HepG2 (cell line): ENCODE results near the gene DNAJC21. TPM values are rescaled to one million over a fixed set of nuclear protein-coding genes. Genes with fewer than 3 reads are reported as not detected.

Source experiments
- ATAC-seq: fragments of 200-7000 bp; cut with Tn5 transposase; 3 replicates; pipeline ENCODE4 v1.9.1; 2020; ENCODE audit warnings: mild to moderate bottlenecking, moderate library complexity
- BruUV-seq: library from RNA; stranded (reverse); fragments of 400-500 nt; replicated peaks from 2 replicates; lab custom pipeline; 2021; lab: Mats Ljungman, UMichigan
- CTCF ChIA-PET: fragments of 300-600 bp; formaldehyde crosslinking; extraction: SDS; loops from one replicate; lab custom pipeline; 2021; ENCODE audit warnings: low total read pairs, inconsistent platforms, low intra/inter-chr PET ratio; lab: Yijun Ruan, JAX
- POLR2A ChIA-PET: fragments of 350-600 bp; sonication (Branson Sonifier 250); formaldehyde crosslinking; loops from one replicate; lab custom pipeline; 2020; ENCODE audit warnings: antibody characterized with exemption, inconsistent platforms; lab: Yijun Ruan, JAX
- DNase-seq: peaks from one replicate; pipeline ENCODE4 v3.0.0-alpha.2; 2015; ENCODE audit warnings: low spot score
- FAIRE-seq: peaks from 3 replicates; lab custom pipeline; 2011; peaks lifted over from hg19 to GRCh38; lab: Jason Lieb, UNC
- H2AFZ ChIP-seq: one replicate; pipeline ENCODE4 v1.6.1; 2011; ENCODE audit warnings: low read length, inconsistent platforms
- H3K27ac ChIP-seq: fragments of 300-600 bp; 3 replicates; pipeline ENCODE4 v1.8.0; 2011; ENCODE audit warnings: mixed run types, mild to moderate bottlenecking, mixed read lengths, low read length, inconsistent platforms; ENCODE audit not compliant: insufficient read depth; ENCODE audit errors: extremely low read length
- H3K27me3 ChIP-seq, 2 experiments: fragments of 200-600 bp in 1 of 2; 2 replicates in 1 of 2; 3 replicates in 1 of 2; pipeline versions ENCODE4 v1.6.0 to v1.8.0; 2011; ENCODE audit warnings: low read length in 2 of 2, mild to moderate bottlenecking in 2 of 2, moderate library complexity in 2 of 2, inconsistent platforms in 1 of 2; ENCODE audit not compliant: insufficient read depth in 2 of 2, control insufficient read depth in 1 of 2
- H3K36me3 ChIP-seq, 2 experiments: fragments of 200-600 bp in 1 of 2; replicated peaks in 1 of 2; 2 replicates in 1 of 2; 3 replicates in 1 of 2; pipeline versions ENCODE4 v1.5.1 to v1.8.0; 2011; ENCODE audit warnings: low read length in 2 of 2, inconsistent platforms in 1 of 2; ENCODE audit not compliant: insufficient read depth in 2 of 2, control insufficient read depth in 1 of 2
- H3K4me1 ChIP-seq: 2 replicates; pipeline ENCODE4 v1.5.1; 2012; ENCODE audit warnings: low read length, inconsistent platforms; ENCODE audit not compliant: insufficient read depth
- H3K4me2 ChIP-seq: 2 replicates; pipeline ENCODE4 v1.6.0; 2011; ENCODE audit warnings: low read depth, low read length, inconsistent platforms
- H3K4me3 ChIP-seq, 3 experiments: fragments of 200-600 bp in 1 of 3; sonication (generic), shearing (Covaris generic) in 1 of 3; replicated peaks in 1 of 3; 2 replicates each; pipeline ENCODE4 v1.5.1; 2011 to 2016; ENCODE audit warnings: low read length in 3 of 3, inconsistent platforms in 2 of 3, low read depth in 2 of 3, mild to moderate bottlenecking in 2 of 3, control low read depth in 1 of 3, mixed read lengths in 1 of 3; ENCODE audit not compliant: insufficient read depth in 1 of 3
- H3K79me2 ChIP-seq: one replicate; pipeline ENCODE4 v1.6.1; 2011; ENCODE audit warnings: low read length, inconsistent platforms; ENCODE audit not compliant: insufficient read depth
- H3K9ac ChIP-seq: 2 replicates; pipeline ENCODE4 v1.6.0; 2011; ENCODE audit warnings: mild to moderate bottlenecking, low read depth, low read length, inconsistent platforms; ENCODE audit not compliant: insufficient read depth
- H3K9me3 ChIP-seq: 2 replicates; pipeline ENCODE4 v1.5.1; 2012; ENCODE audit warnings: mild to moderate bottlenecking, low read length
- H4K20me1 ChIP-seq: 2 replicates; pipeline ENCODE4 v1.6.0; 2011; ENCODE audit warnings: inconsistent platforms, mild to moderate bottlenecking, low read length, moderate library complexity; ENCODE audit not compliant: insufficient read depth
- ATRX ChIP-seq: sonication (generic); formaldehyde crosslinking; IDR thresholded peaks from 2 replicates; pipeline ENCODE4 v1.4.0; 2020; ENCODE audit warnings: missing genetic modification reagents, borderline replicate concordance
- CCDC6 ChIP-seq: sonication (generic); formaldehyde crosslinking; IDR thresholded peaks from 2 replicates; pipeline ENCODE4 v1.8.1; 2022; ENCODE audit warnings: mild to moderate bottlenecking, missing genetic modification reagents, moderate library complexity
- CREM ChIP-seq, 2 experiments: sonication (generic) in 1 of 2; formaldehyde crosslinking in 1 of 2; IDR thresholded peaks; 2 replicates each; pipeline versions ENCODE4 v1.4.0 to v1.6.1; 2016 to 2020; ENCODE audit warnings: antibody characterized with exemption in 1 of 2, mild to moderate bottlenecking in 1 of 2, missing genetic modification reagents in 1 of 2
- NFAT5 ChIP-seq: sonication (generic); formaldehyde crosslinking; IDR thresholded peaks from 2 replicates; pipeline ENCODE4 v1.4.0; 2020; ENCODE audit warnings: missing genetic modification reagents
- RXRB ChIP-seq: IDR thresholded peaks from 2 replicates; pipeline ENCODE4 v1.6.1; 2016; ENCODE audit warnings: borderline replicate concordance, missing genetic modification reagents, missing compliant biosample characterization
- SALL2 ChIP-seq: sonication (generic); formaldehyde crosslinking; IDR thresholded peaks from 2 replicates; pipeline ENCODE4 v1.8.1; 2023; ENCODE audit warnings: mild to moderate bottlenecking, missing genetic modification reagents, inconsistent platforms
- ZNF660 ChIP-seq: sonication (generic); formaldehyde crosslinking; IDR thresholded peaks from 2 replicates; pipeline ENCODE4 v1.5.1; 2020; ENCODE audit warnings: mild to moderate bottlenecking, low read depth, missing genetic modification reagents, borderline replicate concordance
- WGBS: methylation state at CpG from one replicate; pipeline ENCODE4 v1.1.6; 2017; ENCODE audit warnings: low lambda C conversion rate; 5-methylcytosine and 5-hydroxymethylcytosine counted together
- in situ Hi-C: cut with HindIII; loops from 2 replicates; pipeline ENCODE4 v1.10.0; 2017; ENCODE audit warnings: low pct_unique_long_range_greater_than_20kb; ENCODE audit not compliant: extremely low pct_ligation_motif_present
- intact Hi-C: fragments of 100-400 bp; cut with micrococcal nuclease; formaldehyde crosslinking; loops from one replicate; pipeline ENCODE4 v1.10.0; 2022; ENCODE audit not compliant: unreplicated experiment
- polyA plus RNA-seq, 8 experiments: library from polyadenylated mRNA; depleted of rRNA in 3 of 8; stranded (reverse) in 7 of 8; unstranded in 1 of 8; fragments of >200 nt; fragmentation: Illumina TruSeq in 4 of 8; extraction: Trizol in 4 of 8; gene quantifications; 2 replicates each; pipeline versions ENCODE4 v1.2.1 to v1.2.3, GENCODE V29; 2011 to 2016; ENCODE audit warnings: low read depth in 4 of 8, missing spikeins in 1 of 8, mixed read lengths in 1 of 8; ENCODE audit not compliant: insufficient read depth in 1 of 8
- total RNA-seq, 5 experiments: library from RNA; depleted of rRNA; stranded (reverse); fragments of >200 nt; fragmentation: Illumina TruSeq; extraction: Trizol; gene quantifications; 2 replicates each; pipeline ENCODE4 v1.2.3, GENCODE V29; 2016; ENCODE audit warnings: low read depth in 1 of 5

Gene DNAJC21
- total and polyA plus RNA-seq, 2 of the 13 experiments (the other 11 are each of a cell fraction or from before 2014, with no cell fraction given), result 10.9 to 41.6 TPM

DNA sequence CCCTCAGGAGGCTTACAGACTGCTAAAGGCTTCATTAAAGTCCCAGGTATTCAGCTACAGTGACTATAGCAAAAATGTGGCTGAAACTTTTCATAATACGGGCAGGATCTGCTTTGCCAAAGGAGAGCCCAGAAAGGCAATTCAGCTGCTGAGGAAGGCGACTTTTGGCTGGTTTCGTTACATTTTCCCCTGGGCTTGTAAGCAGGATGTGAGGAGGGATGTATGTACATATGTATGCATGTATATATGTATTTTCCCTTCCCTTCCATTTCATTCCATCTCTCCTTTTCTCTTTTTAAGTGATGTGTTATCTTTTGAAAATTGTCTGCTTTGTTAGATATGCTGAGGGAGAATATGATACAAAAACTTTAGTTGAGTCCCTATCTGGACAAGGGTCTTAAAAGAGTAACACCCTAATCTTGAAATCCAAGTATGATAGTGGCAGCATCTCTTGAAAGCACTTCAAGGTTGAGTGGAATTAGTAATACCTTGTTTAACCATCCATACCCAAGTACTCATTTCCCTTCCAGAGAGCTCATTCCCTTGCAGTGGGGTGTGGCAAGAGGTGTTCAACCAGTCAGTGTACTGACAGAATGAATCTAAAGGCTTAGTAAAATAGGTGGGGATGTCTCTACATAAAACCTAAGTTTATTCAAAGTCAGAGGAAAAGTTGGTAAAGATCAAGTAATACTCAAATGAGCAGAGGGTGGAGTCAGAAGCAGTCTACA is 42.8 kb upstream of the DNAJC21 start:
- ATAC-seq (no peak), DNase-seq (no peak)
- Histone ChIP-seq H3K4me1 (peaks cover 39% of the 10 kb centered on the region), H3K9ac (no peak overlapping the region), H3K4me3 (no peak overlapping the region), H3K9me3 (no peaks in the 10 kb centered on the region), H3K27ac (no peak overlapping the region), H3K79me2 (no peaks in the 10 kb centered on the region)
- no TSS peak for BruUV-seq
- ChIA-PET POLR2A (no interaction called here), CTCF (no interaction called here)
- in situ Hi-C loops (no loop called here), intact Hi-C loops (no loop called here)
- 97% methylated on average over 3 of the region's 3 CpGs for WGBS
- TF ChIP-seq ATRX (CRISPR knock-in tag), result no peak
- TF ChIP-seq CCDC6 (CRISPR knock-in tag), result no peak
- TF ChIP-seq SALL2 (CRISPR knock-in tag), result no peak
- no peak for TF ChIP-seq ZNF660 (CRISPR knock-in tag)
- TF ChIP-seq, all 625 proteins: peak for 0
- H3K36me3 ChIP-seq, result no peaks in the 10 kb centered on the region
- no peaks in the 10 kb centered on the region for H3K27me3 ChIP-seq
- no peak overlapping the region for H3K4me2 ChIP-seq
- no peaks in the 10 kb centered on the region for H4K20me1 ChIP-seq
- no peak for FAIRE-seq
- no peak overlapping the region for H2AFZ ChIP-seq

DNA sequence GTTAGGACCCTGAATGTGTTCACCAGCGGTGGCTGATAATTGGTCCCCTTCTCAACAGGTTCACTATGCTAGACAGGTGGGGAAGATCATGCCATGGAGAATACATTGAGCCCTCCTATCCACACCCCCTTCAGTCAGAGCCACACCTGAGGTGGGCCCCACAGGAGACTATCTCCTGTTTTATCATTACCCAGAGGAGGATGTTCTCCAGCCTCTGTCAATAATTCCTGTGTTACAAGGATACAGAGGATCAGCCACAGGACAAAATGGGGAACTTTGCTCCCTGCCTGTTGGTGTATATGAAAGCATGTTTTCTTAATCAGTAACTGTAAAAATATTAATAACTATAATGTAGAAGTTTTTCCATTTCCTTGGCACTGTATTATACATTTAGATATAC is 40.0 kb upstream of the DNAJC21 start:
- Histone ChIP-seq H3K36me3 (no peaks in the 10 kb centered on the region), H3K27me3 (no peaks in the 10 kb centered on the region), H3K4me1 (peaks cover 58% of the 10 kb centered on the region), H3K9me3 (no peaks in the 10 kb centered on the region), H3K9ac (no peak overlapping the region), H3K4me2 (peak overlapping the region; percentile 44), H4K20me1 (no peaks in the 10 kb centered on the region), H3K4me3 (no peak overlapping the region), H3K27ac (no peak overlapping the region), H2AFZ (no peak overlapping the region), H3K79me2 (no peaks in the 10 kb centered on the region)
- peak; percentile 77 for FAIRE-seq
- DNase-seq, result peak; percentile 68
- CTCF ChIA-PET, result no interaction called here
- BruUV-seq, result no TSS peak
- intact Hi-C loops, result loop anchor here (2.0 kb wide), 1 partner anchor 15 kb away; no protein-coding TSS in a partner anchor
- in situ Hi-C loops, result no loop called here
- POLR2A ChIA-PET, result no interaction called here
- WGBS, result no CpG with 5 or more reads among the region's 1 CpG
- peak; percentile 97 for ATAC-seq
- TF ChIP-seq CREM (IDR thresholded peaks at IDR 0.05) (no peak), CREM (CRISPR knock-in tag; IDR thresholded peaks at IDR 0.05) (no peak), RXRB (CRISPR knock-in tag) (peak; percentile 54; the same call in 1 of the 2 replicates), NFAT5 (CRISPR knock-in tag) (no peak)
